ENCODE measurements around the gene LPGAT1.

- no peak for TF ChIP-seq EZH2 (optimal IDR thresholded peaks at IDR 0.05; ENCODE audit: low read depth, low read length)
- no peak for TF ChIP-seq CTCF (IDR thresholded peaks at IDR 0.05; ENCODE audit: low read length)
- no peak for TF ChIP-seq EZH2phosphoT487 (IDR thresholded peaks at IDR 0.05; ENCODE audit: low read length)
These were observed 95.8 kb downstream of the LPGAT1 start for GRCh38 chr1:211734791-211735190.
